HG03066 (cell line): ENCODE measurements around the gene NOLC1.

Experiments used
- ATAC-seq: cut with Tn5 transposase; IDR thresholded peaks from one replicate; pipeline ENCODE4 v1.9.1; 2021; ENCODE audit warnings: low read depth; ENCODE audit not compliant: unreplicated experiment

The NOLC1 gene

GRCh38 chr10:102200751-102201640, 48.8 kb downstream of the NOLC1 start:
- no peak for ATAC-seq

GRCh38 chr10:102202386-102202785, 50.2 kb downstream of the NOLC1 start:
- no peak for ATAC-seq

GRCh38 chr10:102208311-102209035, 56.3 kb downstream of the NOLC1 start:
- ATAC-seq, result no peak

- ATAC-seq, result no peak
Measured at GRCh38 chr10:102211615-102212299, 59.6 kb downstream of the NOLC1 start.
